ENCODE data around the gene RFX3.
A peak's percentile ranks its signal among the peaks of the same experiment; 100 is the strongest.

Gene RFX3

GRCh38 chr9:3525836-3526164 is at the start of gene RFX3:
RFX3 (minus strand) TSS chr9:3526001; CDS start chr9:3395588, 130,413 bp downstream.
- DNase-seq = peak; percentile 91 to 92

DNA sequence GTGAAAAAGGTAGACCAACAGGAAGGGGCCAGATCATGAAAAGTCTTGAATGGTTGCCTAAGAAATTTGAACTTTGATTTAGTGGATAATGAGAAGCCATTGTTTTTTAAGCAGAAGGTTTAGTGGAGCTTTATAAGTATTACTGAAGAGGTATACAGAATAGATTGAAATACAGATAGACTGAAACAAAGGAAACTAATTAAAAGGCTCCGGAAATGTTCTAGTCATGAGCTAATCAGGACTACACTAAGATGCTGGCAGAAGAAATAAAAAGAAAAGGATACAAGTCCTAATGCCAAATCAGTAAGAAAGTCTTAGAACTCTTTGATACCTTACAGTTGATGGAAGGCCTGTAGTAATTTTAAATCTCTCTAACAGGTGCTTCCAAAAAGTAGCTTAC is 45.7 kb upstream of the RFX3 start:
- no peak for DNase-seq

DNA sequence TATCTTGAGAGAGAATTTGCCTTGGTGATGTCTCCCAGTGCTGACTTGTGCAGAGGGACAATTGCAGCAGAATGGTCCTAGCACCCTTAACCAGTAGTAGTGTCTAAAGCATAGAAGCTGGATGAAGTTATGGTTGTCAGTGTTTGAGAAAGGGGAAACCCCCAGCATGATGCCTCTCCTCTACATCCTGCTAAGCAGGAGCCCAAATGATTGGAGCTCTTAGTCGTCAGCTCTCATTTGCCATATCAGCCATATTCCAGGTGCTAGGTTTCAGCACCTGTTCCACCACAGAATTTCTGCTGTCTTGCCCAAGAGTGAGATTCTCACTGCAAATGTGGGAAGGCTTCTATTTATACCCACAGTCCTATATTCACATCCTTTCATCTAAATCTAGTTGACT is 43.7 kb upstream of the RFX3 start:
- DNase-seq = no peak

DNA sequence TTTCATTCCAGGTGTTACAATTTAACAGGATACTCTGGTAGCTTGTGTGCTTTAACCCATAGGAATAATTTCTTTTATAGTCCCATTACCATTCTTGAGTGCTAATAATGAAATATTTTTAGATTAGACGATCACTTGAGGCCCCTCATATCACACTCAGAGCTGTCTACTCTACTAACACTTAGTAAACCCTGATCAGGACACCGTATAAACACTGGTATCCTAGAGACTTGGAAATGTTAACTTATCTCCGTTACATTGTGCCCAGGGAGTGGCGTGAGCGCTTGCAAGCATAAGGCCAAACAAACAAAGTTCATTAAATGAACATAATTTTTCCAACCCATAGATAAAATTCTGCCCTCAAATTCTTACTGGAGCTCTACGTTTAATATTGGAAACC is 42.2 kb upstream of the RFX3 start:
- no peak for DNase-seq

DNA sequence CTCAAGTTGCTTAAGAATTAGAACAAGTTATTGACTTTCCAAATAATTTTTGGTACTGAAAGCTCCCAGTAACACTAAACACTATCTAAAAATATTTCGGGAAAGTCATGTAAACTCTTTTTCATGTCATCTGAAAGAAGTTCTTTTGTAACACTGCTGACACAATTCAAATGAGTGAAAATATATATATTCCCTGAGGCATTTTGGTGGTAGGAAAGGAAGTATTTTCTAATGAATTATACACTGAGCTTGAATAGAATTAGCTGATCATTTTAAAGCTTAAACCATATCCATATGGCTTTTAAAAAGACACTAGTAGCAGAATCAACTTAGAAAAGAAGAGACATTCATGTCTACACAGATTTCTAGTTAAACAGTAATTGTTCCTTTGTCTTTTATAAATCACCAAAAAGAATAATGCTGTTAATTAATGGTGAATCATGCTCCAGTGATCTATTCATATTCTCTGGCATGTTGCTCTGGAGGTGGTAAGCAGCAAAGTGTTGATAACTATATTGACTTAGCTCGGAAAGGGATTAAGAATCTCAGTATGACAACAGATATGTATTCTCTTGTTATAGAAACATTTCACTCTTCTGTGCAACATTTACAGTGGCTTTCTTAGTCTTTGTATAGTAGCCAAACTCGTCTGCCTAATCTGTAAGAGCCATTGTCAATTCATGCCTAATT is 27.4 kb upstream of the RFX3 start:
- DNase-seq = no peak

DNA sequence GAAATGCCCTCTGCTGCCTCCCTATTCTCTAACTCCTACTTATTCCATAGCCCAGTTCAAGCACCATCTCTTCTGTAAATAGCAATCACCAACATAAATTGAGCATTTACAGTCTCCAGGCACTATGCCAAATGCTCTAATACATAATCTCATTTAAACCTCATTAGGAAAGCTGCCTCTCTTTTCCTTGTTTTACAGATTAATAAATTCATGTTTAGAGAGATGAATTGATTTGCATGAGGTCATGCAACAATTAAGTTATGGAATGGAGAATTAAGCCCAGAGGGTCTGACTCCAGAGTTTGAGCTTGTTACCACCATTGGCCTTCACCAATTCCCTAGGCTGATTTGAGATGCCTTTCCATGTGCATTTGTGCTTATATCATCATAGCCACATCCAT is 23.4 kb upstream of the RFX3 start:
- no peak for DNase-seq

DNA sequence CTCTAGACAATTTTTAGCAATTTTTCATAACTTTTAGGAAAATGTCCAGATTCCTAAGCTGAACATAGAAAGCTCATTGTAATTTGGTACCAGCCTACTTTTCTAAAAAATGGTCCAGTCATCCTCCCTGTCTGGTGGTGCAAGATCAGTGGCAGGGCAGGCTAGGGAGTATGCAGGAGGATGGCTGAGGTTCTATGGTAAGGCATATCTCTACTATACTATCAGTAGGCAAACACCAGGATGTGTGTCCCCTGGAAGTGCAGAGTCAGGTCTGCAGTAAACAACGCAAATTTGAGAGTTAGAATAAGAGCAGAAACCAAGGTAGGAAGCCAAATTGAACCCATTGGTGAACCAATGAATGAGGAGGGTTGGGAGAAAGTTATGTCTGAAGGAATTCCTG is 22.8 kb upstream of the RFX3 start:
- no peak for DNase-seq

- no peak for DNase-seq
Observed at GRCh38 chr9:3541206-3541605, 15.4 kb upstream of the RFX3 start.

- no peak for DNase-seq
Observed at GRCh38 chr9:3534614-3535404, 9.0 kb upstream of the RFX3 start.

DNA sequence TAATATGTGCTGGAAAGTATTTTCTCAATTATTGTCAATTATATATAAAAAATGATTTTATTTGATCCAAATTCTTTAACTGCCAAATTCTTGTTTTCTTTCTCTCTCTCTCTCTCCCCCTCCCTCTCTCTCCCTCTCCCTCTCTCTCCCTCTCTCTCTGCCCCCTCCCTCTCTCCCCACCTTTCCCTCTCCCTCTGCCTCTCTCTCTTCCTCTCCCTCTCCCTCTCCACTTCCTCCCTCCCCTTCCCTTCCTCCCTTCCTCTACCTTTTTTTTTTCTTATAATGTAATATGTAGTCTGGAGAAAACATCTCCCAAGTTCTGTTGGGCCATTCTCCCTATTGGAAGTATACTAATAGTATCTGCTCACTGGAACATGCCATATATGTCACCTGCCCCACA is 6.4 kb upstream of the RFX3 start:
- no peak for DNase-seq

GRCh38 chr9:3528451-3528850 is 2.6 kb upstream of the RFX3 start:
- peak; percentile 24 to 66 for DNase-seq

GRCh38 chr9:3526997-3527940 is 1.5 kb upstream of the RFX3 start:
- DNase-seq = no peak

DNA sequence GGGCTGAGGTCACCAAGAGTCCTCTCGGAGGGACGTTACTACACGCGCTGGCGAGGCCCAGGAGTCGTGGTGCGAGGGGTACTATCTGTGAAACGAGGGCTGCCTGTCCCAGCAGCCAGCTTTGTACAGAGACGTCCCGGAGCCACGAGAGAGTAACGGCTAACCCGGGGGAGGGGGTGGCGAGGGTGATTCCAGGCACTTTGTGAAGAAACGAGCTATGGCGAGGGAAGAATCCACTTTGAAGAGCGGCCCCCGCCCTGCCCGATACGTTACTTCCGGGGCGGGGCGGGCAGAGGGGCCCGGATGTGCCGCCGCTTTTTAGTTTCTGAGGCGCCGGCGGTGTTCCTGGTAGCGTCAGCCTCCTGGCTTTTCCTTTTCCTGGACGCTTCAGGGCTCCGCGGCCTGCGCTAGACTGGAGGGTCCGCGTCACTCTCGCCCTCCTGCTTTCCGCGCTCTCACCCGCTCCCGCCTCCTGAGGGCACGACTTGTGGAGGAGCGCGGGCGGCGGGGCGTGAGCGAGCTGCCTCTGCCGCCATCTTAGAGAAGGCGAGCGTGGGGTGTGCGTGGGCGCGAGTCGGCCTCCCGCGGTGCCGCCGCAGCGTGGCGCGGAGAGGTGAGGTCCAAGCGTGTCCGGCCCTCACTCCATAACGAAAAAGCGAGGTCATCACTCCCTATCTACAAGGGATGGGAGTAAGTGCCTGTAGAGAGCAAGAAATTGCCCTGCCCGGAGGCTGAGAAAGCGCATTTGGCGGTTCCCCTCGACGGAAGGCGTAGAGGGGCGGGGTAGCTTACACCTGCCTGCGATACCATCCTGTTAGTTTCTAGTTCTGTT is 580 bp upstream of the RFX3 start:
- DNase-seq = peak; percentile 86 to 87

- no peak for DNase-seq
Observed at GRCh38 chr9:3525096-3525835, 535 bp downstream of the RFX3 start.

GRCh38 chr9:3521966-3522365 is 3.8 kb downstream of the RFX3 start:
- DNase-seq = no peak

- no peak for DNase-seq
Observed at GRCh38 chr9:3520564-3520963, 5.2 kb downstream of the RFX3 start.

GRCh38 chr9:3517377-3518048 is 8.3 kb downstream of the RFX3 start:
- DNase-seq = no peak

DNA sequence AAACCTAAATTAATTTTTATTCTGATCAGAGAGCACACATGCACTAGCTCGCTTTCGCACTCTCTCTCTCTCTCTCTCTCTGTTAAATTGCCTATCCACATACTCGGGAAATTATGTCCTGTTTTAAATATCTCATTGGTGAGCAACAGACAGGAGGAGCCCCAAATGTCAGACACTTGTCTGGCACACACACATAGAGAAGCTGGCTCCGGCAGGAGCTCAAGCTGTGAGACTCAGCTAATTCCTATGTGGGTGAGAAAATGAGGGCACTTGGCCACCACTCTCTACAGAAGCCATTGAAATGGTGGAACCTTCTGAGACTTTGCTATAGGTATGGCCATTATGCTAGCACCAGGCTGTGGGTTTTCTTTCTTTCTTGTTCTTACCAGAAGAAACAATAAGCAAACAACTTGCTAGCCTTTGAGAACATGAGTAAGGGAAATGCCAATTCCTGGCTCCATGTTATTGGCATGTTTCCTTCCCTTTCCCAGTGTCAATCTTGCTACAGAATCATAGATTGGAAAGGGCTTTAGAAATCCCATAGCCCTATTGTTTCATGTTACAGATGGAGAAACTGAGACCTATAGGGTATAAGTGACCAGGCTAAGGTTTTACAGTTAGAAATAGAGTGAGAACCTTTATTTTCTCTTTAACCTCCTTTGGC is 9.0 kb downstream of the RFX3 start:
- no peak for DNase-seq

DNA sequence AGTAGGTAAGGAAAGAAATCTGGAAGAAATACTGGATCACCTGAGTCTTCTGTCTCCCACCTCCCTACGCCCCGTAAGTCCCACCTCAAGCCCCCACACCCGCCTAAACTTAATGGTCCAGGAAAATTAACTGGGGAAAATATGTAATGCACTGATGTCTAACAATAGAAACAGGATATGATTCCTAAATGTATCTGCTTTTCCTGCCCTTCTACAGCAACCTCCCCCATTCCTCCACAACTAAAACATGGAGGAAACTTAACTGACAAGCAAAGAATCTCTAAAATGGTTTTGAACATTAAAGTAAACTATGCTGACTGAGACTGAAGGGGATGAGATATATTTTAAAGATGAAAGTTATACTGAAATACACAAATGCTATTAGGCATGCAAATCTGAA is 10.4 kb downstream of the RFX3 start:
- no peak for DNase-seq

GRCh38 chr9:3514786-3515185 is 11.0 kb downstream of the RFX3 start:
- DNase-seq = no peak

Data from stimulated activated CD4-positive, alpha-beta T cell treated with anti-CD3 and anti-CD28 coated beads, Interleukin-4, amount 100 ng/mL, for 4 hours (primary cell).